PC-9 (cell line): ENCODE data around the gene RIPOR3. TPM values are rescaled to one million over a fixed set of nuclear protein-coding genes. Genes with fewer than 3 reads are reported as not detected.

Source experiments
- BruUV-seq: library from RNA; stranded (reverse); fragments of 400-500 nt; replicated peaks from 2 replicates; lab custom pipeline; 2021; lab: Mats Ljungman, UMichigan
- CTCF ChIA-PET: fragments of 300-600 bp; sonication (Branson Sonifier 250); formaldehyde crosslinking; loops from one replicate; lab custom pipeline; 2022; ENCODE audit warnings: antibody characterized with exemption; lab: Charles Lee
- POLR2A ChIA-PET: fragments of 300-600 bp; sonication (Branson Sonifier 250); formaldehyde crosslinking; loops from one replicate; lab custom pipeline; 2022; ENCODE audit warnings: antibody characterized with exemption; ENCODE audit not compliant: unreplicated experiment; lab: Charles Lee
- DNase-seq, 2 experiments: peaks; one replicate each; pipeline versions ENCODE4 v3.0.0 to v3.0.0-alpha.2; 2015 to 2022; ENCODE audit warnings: mixed read lengths in 1 of 2
- H2AFZ ChIP-seq: fragments of 200-600 bp; sonication (generic); 2 replicates; pipeline ENCODE4 v1.8.1; 2017; ENCODE audit warnings: antibody characterized with exemption
- H3F3A ChIP-seq: fragments of 200-600 bp; sonication (generic); 2 replicates; pipeline ENCODE4 v1.8.1; 2017; ENCODE audit warnings: antibody characterized with exemption, mild to moderate bottlenecking, low read depth; ENCODE audit not compliant: insufficient read depth
- H3K27ac ChIP-seq: fragments of 200-600 bp; sonication (generic); 2 replicates; pipeline ENCODE4 v1.6.1; 2016; ENCODE audit warnings: mixed run types
- H3K27me3 ChIP-seq: fragments of 200-600 bp; sonication (generic); 2 replicates; pipeline ENCODE4 v1.6.1; 2016; ENCODE audit warnings: low read depth, mixed run types; ENCODE audit not compliant: insufficient read depth
- H3K36me3 ChIP-seq: fragments of 200-600 bp; sonication (generic); 2 replicates; pipeline ENCODE4 v1.6.1; 2016; ENCODE audit warnings: low read depth, mixed run types
- H3K4me1 ChIP-seq: fragments of 200-600 bp; sonication (generic); replicated peaks from 2 replicates; pipeline ENCODE4 v1.6.1; 2016; ENCODE audit warnings: mixed run types; ENCODE audit not compliant: insufficient read depth
- H3K4me2 ChIP-seq: fragments of 200-600 bp; sonication (generic); 2 replicates; pipeline ENCODE4 v1.6.1; 2017; ENCODE audit warnings: mixed run types
- H3K4me3 ChIP-seq: fragments of 200-600 bp; sonication (generic); 2 replicates; pipeline ENCODE4 v1.6.1; 2016; ENCODE audit warnings: mixed run types
- H3K79me2 ChIP-seq: fragments of 200-600 bp; sonication (generic); 2 replicates; pipeline ENCODE4 v1.6.1; 2017; ENCODE audit warnings: low read depth, mixed run types
- H3K9me2 ChIP-seq: fragments of 200-600 bp; sonication (generic); 2 replicates; pipeline ENCODE4 v1.8.1; 2017; ENCODE audit warnings: mild to moderate bottlenecking; ENCODE audit not compliant: insufficient read depth
- H3K9me3 ChIP-seq: fragments of 200-600 bp; sonication (generic); 2 replicates; pipeline ENCODE4 v1.8.1; 2016; ENCODE audit warnings: low read depth; ENCODE audit not compliant: insufficient read depth
- H4K20me1 ChIP-seq: fragments of 200-600 bp; sonication (generic); 2 replicates; pipeline ENCODE4 v1.8.1; 2017; ENCODE audit not compliant: insufficient read depth
- EZH2 ChIP-seq: fragments of 200-600 bp; sonication (generic); IDR thresholded peaks from 2 replicates; pipeline ENCODE4 v1.8.0; 2017; ENCODE audit warnings: antibody characterized with exemption, low read depth
- intact Hi-C: fragments of 100-400 bp; cut with micrococcal nuclease; formaldehyde crosslinking; loops from one replicate; pipeline ENCODE4 v1.10.0; 2022; ENCODE audit not compliant: unreplicated experiment
- total RNA-seq: library from RNA; stranded (reverse); gene quantifications from 2 replicates; pipeline ENCODE4 v1.2.3, GENCODE V29; 2021
- TF ChIP-seq, protein P1 (sequence below): fragments of 200-600 bp; sonication (generic); conservative IDR thresholded peaks from 2 replicates; pipeline ENCODE4 v1.6.1; 2017; ENCODE audit warnings: mixed run types, antibody characterized with exemption, mild to moderate bottlenecking, moderate library complexity

Gene RIPOR3
- total RNA-seq, 1 experiment from 2014 or later = 6.3 TPM

DNA sequence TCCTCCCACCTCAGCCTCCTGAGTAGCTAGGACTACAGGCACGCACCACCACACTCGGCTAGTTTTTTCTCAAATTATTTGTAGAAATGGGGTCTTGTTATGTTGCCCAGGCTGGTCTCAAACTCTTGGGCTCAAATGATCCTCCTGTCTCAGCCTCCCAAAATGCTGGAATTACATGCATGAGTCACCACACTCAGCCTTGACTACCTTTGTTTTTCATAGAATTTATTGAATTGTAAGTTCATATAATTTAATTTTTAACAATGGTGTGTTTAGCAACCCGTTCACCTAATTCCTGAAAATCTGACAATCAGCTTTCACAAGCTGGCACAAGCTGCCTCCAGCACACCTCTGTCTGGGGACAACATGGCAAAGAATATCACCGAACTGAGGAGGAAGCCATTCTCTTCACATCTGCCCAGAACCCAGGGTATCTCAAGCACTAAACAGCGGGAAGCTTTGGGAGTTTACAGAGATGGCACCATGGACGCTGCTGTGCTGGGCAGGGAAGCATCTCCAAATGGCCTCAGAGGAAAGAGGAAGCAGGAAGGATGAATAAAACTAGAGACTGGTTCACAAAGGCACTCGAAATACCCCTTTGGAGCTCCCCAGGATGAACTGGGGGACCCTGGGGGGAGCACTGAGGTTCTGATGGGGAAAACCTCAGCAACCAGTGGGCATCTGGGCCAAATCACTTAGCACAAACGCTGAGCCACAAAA lies 2.9 kb downstream of the RIPOR3 start:
- no peaks in the 10 kb centered on the region for H3K79me2 ChIP-seq
- CTCF ChIA-PET = interaction anchor here (0.6 kb wide), 1 partner anchor 10 kb away, joined by 3 read pairs; no protein-coding TSS in a partner anchor
- no peak for TF ChIP-seq EZH2
- TF ChIP-seq, protein P1, sequence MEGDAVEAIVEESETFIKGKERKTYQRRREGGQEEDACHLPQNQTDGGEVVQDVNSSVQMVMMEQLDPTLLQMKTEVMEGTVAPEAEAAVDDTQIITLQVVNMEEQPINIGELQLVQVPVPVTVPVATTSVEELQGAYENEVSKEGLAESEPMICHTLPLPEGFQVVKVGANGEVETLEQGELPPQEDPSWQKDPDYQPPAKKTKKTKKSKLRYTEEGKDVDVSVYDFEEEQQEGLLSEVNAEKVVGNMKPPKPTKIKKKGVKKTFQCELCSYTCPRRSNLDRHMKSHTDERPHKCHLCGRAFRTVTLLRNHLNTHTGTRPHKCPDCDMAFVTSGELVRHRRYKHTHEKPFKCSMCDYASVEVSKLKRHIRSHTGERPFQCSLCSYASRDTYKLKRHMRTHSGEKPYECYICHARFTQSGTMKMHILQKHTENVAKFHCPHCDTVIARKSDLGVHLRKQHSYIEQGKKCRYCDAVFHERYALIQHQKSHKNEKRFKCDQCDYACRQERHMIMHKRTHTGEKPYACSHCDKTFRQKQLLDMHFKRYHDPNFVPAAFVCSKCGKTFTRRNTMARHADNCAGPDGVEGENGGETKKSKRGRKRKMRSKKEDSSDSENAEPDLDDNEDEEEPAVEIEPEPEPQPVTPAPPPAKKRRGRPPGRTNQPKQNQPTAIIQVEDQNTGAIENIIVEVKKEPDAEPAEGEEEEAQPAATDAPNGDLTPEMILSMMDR = no peak
- peaks cover 25% of the 10 kb centered on the region; the same call in 1 of the 2 replicates for H3F3A ChIP-seq
- H3K36me3 ChIP-seq = no peaks in the 10 kb centered on the region
- no peaks in the 10 kb centered on the region for H3K9me2 ChIP-seq
- H3K4me1 ChIP-seq = peaks cover 25% of the 10 kb centered on the region
- POLR2A ChIA-PET = no interaction called here
- DNase-seq = peak in 1 of 2 experiments; percentile 24
- no peaks in the 10 kb centered on the region for H3K27me3 ChIP-seq
- intact Hi-C loops = no loop called here
- no peak overlapping the region for H2AFZ ChIP-seq
- no peak overlapping the region for H3K4me2 ChIP-seq
- H3K9me3 ChIP-seq = no peaks in the 10 kb centered on the region
- H3K4me3 ChIP-seq = no peak overlapping the region
- no peaks in the 10 kb centered on the region for H4K20me1 ChIP-seq
- no peak overlapping the region for H3K27ac ChIP-seq
- BruUV-seq = no TSS peak

DNA sequence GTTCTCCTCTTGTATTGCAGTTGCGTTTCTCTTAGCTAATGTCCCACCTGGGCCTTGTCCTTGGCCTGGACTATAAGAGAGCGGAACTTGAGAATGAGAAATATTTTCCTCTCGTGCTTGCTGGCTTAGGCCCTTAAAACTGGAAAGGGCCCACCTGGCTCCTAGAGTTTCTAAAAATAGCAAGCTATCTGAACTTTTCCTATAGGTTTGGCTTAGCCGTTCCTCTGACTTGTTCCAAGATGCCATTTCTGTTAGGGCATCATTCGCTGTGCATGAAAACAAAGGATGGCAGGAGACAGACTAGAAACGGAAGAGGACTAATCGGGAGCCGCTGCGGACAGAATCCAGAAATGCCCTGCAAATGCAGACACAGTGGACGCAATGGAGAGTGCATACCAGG lies 4.5 kb downstream of the RIPOR3 start:
- TF ChIP-seq, protein P1 = no peak
- TF ChIP-seq EZH2 = no peak
- DNase-seq = peak in 1 of 2 experiments; percentile 17
- ChIA-PET POLR2A (no interaction called here), CTCF (no interaction called here)
- H3K4me2 ChIP-seq = no peak overlapping the region
- no peaks in the 10 kb centered on the region for H3K9me2 ChIP-seq
- H3K4me1 ChIP-seq = peaks cover 20% of the 10 kb centered on the region
- no peaks in the 10 kb centered on the region for H3K27me3 ChIP-seq
- no TSS peak for BruUV-seq
- intact Hi-C loops = no loop called here
- H3F3A ChIP-seq = peaks cover 17% of the 10 kb centered on the region; the same call in 1 of the 2 replicates
- H3K4me3 ChIP-seq = no peak overlapping the region
- H3K27ac ChIP-seq = no peak overlapping the region
- no peaks in the 10 kb centered on the region for H3K36me3 ChIP-seq
- no peaks in the 10 kb centered on the region for H4K20me1 ChIP-seq
- H3K79me2 ChIP-seq = no peaks in the 10 kb centered on the region
- no peaks in the 10 kb centered on the region for H3K9me3 ChIP-seq
- H2AFZ ChIP-seq = no peak overlapping the region

DNA sequence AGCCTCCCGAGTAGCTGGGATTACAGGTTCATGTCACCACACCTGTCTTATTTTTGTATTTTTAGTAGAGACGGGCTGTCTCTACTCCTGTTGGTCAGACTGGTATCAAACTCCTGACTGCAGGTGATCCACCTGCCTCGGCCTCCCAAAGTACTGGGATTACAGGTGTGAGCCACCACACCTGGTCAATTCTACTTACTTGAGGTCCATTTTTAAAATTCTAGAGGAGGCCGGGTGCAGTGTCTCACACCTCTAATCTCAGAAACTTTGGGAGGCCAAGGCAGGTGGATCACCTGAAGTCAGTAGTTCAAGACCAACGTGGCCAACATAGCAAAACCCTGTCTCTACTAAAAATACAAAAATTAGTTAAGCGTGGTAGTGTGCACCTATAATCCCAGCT lies 7.8 kb downstream of the RIPOR3 start:
- intact Hi-C loops = no loop called here

More for the DNA sequence above, 7.8 kb downstream of the RIPOR3 start:
- TF ChIP-seq, protein P1 = no peak
- Histone ChIP-seq H3K4me2 (no peak overlapping the region), H3K27me3 (no peaks in the 10 kb centered on the region), H2AFZ (no peak overlapping the region), H3K27ac (no peak overlapping the region), H3K79me2 (no peaks in the 10 kb centered on the region), H3K4me3 (no peak overlapping the region), H3K9me3 (no peaks in the 10 kb centered on the region), H3F3A (peaks cover 24% of the 10 kb centered on the region), H4K20me1 (no peaks in the 10 kb centered on the region), H3K36me3 (no peaks in the 10 kb centered on the region), H3K9me2 (no peaks in the 10 kb centered on the region), H3K4me1 (peaks cover 25% of the 10 kb centered on the region)
- BruUV-seq = no TSS peak
- ChIA-PET POLR2A (no interaction called here), CTCF (no interaction called here)
- peak in 1 of 2 experiments; percentile 10 for DNase-seq
